Stimulated activated CD4-positive, alpha-beta T cell treated with anti-CD3 and anti-CD28 coated beads, Interleukin-2, amount 100 ng/mL, for 48 hours (primary cell): ENCODE results near the gene DYNAP.

Experiments
- DNase-seq, 2 donors: peaks; one replicate each; pipeline ENCODE4 v3.0.0-alpha.2; 2020

The DYNAP gene

DNA sequence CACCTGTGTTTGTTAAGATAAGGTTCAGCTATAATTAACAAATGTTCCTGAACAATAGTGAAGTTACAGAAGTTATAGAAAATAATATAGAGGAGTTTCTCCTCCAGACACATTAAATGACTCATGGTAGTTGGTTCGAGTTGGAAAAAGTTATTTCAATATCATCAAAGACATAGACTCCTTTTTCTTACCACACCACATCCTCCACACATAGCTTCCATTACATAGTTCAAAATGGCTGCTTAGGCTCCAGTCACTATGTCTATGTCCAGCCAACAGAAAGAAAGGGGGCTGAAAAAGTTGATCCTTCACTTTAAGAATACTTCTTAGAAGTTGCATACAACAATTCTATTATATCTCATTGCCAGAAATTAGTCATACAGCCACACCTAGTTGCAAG is 50.7 kb downstream of the DYNAP start:
- DNase-seq: no peak

DNA sequence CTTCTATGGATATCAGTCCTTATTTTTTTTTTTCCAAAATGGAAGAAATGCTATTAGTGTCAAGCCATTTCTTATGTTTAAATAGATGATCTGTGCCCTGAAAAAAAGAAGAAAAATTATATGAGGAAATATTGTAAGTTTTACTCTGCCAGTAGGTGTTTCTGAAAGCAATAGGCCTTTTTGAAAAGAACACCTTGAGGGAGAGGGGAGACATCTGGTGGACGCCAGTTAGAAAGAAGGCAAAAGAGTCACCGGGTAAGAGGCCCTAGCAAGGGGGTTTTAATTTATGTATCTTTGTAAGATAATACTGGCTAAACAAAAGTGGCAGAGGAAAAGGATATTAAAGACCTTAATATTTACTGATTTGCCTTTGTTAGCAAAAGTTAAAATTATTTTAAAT is 56.1 kb downstream of the DYNAP start:
- no peak for DNase-seq
